Left lung (tissue), 10 donors: Measurements from ENCODE around the gene SATB2. TPM values are rescaled to one million over a fixed set of nuclear protein-coding genes. Genes with fewer than 3 reads are reported as not detected.

Experiments used
- ATAC-seq: fragments of 200-7000 bp; cut with Tn5 transposase; one replicate; pipeline ENCODE4 v1.9.1; 2020; ENCODE audit warnings: moderate library complexity
- DNase-seq, 4 donors: peaks; one replicate each; pipeline ENCODE4 v3.0.0-alpha.2; 2013 to 2020
- H3K27ac ChIP-seq, 2 donors: fragments of 200-600 bp; sonication (generic) in 1 of 2; one replicate each; pipeline versions ENCODE4 v1.5.0 to v1.8.0; 2020 to 2021
- H3K27me3 ChIP-seq, 2 donors: fragments of 200-600 bp; sonication (generic) in 1 of 2; one replicate each; pipeline versions ENCODE4 v1.5.0 to v1.8.0; 2020 to 2021
- H3K36me3 ChIP-seq, 2 donors: fragments of 200-600 bp; sonication (generic) in 1 of 2; one replicate each; pipeline versions ENCODE4 v1.5.0 to v1.8.0; 2020 to 2021
- H3K4me1 ChIP-seq, 2 donors: fragments of 200-600 bp; one replicate each; pipeline ENCODE4 v1.8.0; 2021
- H3K4me3 ChIP-seq, 2 donors: fragments of 200-600 bp; sonication (generic) in 1 of 2; one replicate each; pipeline versions ENCODE4 v1.5.0 to v1.8.0; 2020 to 2021; ENCODE audit warnings: mild to moderate bottlenecking in 1 of 2
- H3K9me3 ChIP-seq, 2 donors: fragments of 200-600 bp; sonication (generic) in 1 of 2; one replicate each; pipeline versions ENCODE4 v1.5.0 to v1.8.0; 2020 to 2021
- intact Hi-C, 2 donors: fragments of 100-400 bp; cut with DNase I; formaldehyde crosslinking; loops; one replicate each; pipeline versions ENCODE4 v1.11.2 to v1.14.2; 2022
- polyA plus RNA-seq, 6 donors: library from polyadenylated mRNA; unstranded; fragments of 120-200 nt; gene quantifications; one replicate each; pipeline ENCODE4 v1.2.1, GENCODE V29; 2013; ENCODE audit not compliant: insufficient read length in 6 of 6
- total RNA-seq, 2 donors: library from RNA; stranded (reverse); fragmentation: NEBNext Ultra II Directional; extraction: Animal tissue kit (Norgen Biotek cat#: 25700); gene quantifications; one replicate each; pipeline ENCODE4 v1.2.1, GENCODE V29; 2021
- TF ChIP-seq, protein P1 (sequence below), 2 donors: fragments of 200-600 bp; sonication (generic) in 1 of 2; IDR thresholded peaks; one replicate each; pipeline versions ENCODE4 v1.5.0 to v1.8.0; 2021; ENCODE audit warnings: antibody characterized with exemption in 2 of 2
- donor health status: DM: no; HTN: yes; CAD: no.
- donor health status: DM: no; HTN: no; CAD: no.

Gene SATB2
- total and polyA plus RNA-seq, 8 donors, result 2.9 to 4.5 (median 3.8) TPM

DNA sequence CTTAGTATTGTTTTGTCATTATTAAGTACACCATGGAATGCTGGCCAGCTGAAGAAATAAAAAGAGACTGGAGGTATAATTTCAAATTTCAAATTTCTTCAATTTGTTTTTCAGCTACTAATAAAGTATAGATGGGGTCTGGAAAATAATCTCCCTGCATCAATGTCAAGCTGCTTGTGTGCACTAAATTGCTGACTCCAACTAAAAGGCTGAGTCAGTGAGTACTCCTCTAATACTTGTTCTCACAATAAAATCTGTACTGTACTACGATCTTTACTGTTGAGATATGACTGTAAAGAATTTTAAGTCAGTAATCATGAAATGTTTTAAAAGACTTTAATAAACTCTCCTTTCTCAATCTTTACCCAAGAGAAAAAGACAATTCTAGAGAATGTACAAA is 131.9 kb downstream of the SATB2 start:
- H3K4me3 ChIP-seq, result no peak overlapping the region
- no peaks in the 10 kb centered on the region for H3K27me3 ChIP-seq
- ATAC-seq, result no peak
- TF ChIP-seq, protein P1, sequence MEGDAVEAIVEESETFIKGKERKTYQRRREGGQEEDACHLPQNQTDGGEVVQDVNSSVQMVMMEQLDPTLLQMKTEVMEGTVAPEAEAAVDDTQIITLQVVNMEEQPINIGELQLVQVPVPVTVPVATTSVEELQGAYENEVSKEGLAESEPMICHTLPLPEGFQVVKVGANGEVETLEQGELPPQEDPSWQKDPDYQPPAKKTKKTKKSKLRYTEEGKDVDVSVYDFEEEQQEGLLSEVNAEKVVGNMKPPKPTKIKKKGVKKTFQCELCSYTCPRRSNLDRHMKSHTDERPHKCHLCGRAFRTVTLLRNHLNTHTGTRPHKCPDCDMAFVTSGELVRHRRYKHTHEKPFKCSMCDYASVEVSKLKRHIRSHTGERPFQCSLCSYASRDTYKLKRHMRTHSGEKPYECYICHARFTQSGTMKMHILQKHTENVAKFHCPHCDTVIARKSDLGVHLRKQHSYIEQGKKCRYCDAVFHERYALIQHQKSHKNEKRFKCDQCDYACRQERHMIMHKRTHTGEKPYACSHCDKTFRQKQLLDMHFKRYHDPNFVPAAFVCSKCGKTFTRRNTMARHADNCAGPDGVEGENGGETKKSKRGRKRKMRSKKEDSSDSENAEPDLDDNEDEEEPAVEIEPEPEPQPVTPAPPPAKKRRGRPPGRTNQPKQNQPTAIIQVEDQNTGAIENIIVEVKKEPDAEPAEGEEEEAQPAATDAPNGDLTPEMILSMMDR (IDR thresholded peaks at IDR 0.05), result no peak
- H3K27ac ChIP-seq, result no peak overlapping the region
- no peaks in the 10 kb centered on the region for H3K9me3 ChIP-seq
- no peaks in the 10 kb centered on the region for H3K4me1 ChIP-seq
- no peak for DNase-seq
- H3K36me3 ChIP-seq, result no peaks in the 10 kb centered on the region
- intact Hi-C loops, result no loop called here

DNA sequence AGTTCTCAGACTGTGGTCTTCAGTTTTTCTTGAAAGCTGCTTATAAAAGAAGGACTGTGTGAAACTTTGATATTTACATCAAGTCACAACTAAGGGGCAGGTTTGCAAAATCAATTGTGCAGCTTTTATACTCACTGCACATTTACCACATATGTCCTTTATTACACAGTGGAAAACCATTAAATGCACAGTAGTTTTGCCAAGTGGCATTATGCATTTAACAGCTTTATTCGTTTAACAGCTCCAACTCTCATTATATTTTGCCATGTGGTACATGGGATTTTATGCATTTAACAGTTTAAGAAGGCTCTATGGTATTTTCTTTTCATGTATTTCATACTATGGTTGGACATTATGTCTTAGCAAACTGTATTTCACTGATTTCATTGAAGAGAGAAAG is 135.6 kb downstream of the SATB2 start:
- H3K4me1 ChIP-seq, result no peaks in the 10 kb centered on the region
- no peak overlapping the region for H3K27ac ChIP-seq
- H3K27me3 ChIP-seq, result no peaks in the 10 kb centered on the region
- H3K9me3 ChIP-seq, result no peaks in the 10 kb centered on the region
- DNase-seq (no peak), ATAC-seq (no peak)
- H3K4me3 ChIP-seq, result no peak overlapping the region
- no peaks in the 10 kb centered on the region for H3K36me3 ChIP-seq
- TF ChIP-seq, protein P1 (IDR thresholded peaks at IDR 0.05), result no peak
- intact Hi-C loops, result no loop called here

DNA sequence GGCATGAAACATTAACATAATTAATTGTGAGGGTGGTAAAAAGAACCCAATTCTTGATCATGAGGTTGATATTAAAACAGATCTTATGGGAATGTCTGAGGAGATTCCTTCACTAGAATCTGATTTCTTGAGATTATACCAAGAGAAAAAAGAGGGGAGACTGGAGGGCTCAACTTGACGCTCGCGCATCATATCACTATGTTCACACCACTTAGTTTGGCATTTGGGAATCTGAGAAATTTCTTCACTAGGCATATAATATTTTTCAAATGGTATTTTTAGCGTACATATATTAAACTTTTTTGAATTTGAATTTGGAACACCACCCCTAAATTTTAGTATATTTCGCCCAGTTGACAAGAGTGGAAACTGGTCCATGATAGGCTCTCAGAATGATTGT is 140.1 kb downstream of the SATB2 start:
- no peak for DNase-seq
- Histone ChIP-seq H3K4me1 (no peaks in the 10 kb centered on the region), H3K9me3 (no peaks in the 10 kb centered on the region), H3K27ac (no peak overlapping the region), H3K36me3 (no peaks in the 10 kb centered on the region), H3K27me3 (no peaks in the 10 kb centered on the region), H3K4me3 (no peak overlapping the region)
- ATAC-seq, result no peak
- TF ChIP-seq, protein P1 (IDR thresholded peaks at IDR 0.05), result no peak
- intact Hi-C loops, result no loop called here

DNA sequence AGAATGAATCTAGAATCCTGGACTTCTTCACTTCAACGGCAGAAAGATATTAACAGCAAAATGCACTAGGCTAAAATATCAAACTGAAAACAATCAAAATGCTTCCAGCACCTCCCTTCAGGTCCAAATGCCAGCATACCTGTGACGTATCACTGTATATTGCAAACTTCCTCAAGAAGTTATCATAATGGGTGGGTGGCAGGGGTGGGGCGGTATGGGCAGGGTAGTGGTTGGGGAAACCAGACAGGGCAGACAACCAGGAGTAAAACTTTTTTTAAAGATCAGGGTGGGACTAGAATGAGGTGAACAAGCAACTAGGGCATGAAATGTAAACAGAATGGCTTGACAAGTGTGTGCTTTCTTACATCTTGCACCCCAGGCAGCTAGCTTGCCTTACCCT is 140.9 kb downstream of the SATB2 start:
- H3K9me3 ChIP-seq, result no peaks in the 10 kb centered on the region
- TF ChIP-seq, protein P1 (IDR thresholded peaks at IDR 0.05), result no peak
- H3K36me3 ChIP-seq, result no peaks in the 10 kb centered on the region
- ATAC-seq, result no peak
- no peak for DNase-seq
- H3K27ac ChIP-seq, result no peak overlapping the region
- no peaks in the 10 kb centered on the region for H3K4me1 ChIP-seq
- no peaks in the 10 kb centered on the region for H3K27me3 ChIP-seq
- intact Hi-C loops, result no loop called here
- no peak overlapping the region for H3K4me3 ChIP-seq

DNA sequence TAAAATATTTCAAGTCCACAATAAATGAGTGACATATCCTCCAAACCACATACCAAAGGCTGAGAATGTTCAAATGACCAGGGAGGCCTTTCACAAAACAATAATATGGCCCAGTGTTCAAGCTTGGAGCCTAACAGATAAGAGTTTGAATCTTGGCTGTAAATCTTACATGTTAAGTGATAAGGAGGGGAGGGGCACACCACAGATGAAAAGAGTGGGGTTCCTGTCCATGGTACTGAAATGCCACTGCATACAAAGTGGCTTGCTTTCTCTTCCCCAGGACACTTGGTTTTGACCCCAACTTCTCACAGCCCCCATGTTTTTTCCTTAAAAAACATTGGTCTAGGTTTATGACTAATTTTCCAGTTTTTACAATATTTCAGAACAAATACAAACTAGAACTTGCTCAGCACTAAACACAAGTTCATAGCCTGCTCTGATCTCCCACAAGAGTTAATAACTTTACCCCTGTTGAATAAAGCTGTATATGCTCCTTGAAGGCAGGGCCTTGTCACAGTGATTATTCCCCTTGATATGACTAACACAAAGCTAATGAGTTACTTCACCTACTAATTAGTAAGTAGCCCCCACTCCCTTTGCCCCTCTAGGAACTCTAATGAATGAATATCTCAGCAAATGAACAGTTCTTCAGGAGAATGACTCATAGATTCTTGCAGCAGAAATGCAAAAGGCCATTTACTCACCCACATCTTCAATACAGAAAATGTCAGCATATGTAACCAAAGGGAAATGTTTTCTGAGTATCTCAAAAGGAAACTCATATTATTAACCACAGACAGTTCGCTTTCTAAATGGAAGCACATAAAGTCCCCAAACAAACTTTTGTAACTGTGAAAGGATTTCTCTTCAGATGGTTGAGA is 142.2 kb downstream of the SATB2 start:
- no peaks in the 10 kb centered on the region for H3K4me1 ChIP-seq
- no peak overlapping the region for H3K27ac ChIP-seq
- no peaks in the 10 kb centered on the region for H3K9me3 ChIP-seq
- H3K36me3 ChIP-seq, result no peaks in the 10 kb centered on the region
- H3K4me3 ChIP-seq, result no peak overlapping the region
- no peaks in the 10 kb centered on the region for H3K27me3 ChIP-seq
- ATAC-seq, result no peak
- TF ChIP-seq, protein P1 (IDR thresholded peaks at IDR 0.05), result no peak
- peak in 2 of 4 donors; percentile 14 to 21 for DNase-seq
- intact Hi-C loops, result no loop called here
